ENCODE data around the gene B4GALT3. TPM values are rescaled to one million over a fixed set of nuclear protein-coding genes. Genes with fewer than 3 reads are reported as not detected.

Gene B4GALT3
- total RNA-seq (13.4 and 18.7 TPM in 2 replicates), polyA plus RNA-seq (17.8 and 19.2 TPM in 2 replicates), polyA minus RNA-seq (ENCODE audit: low replicate concordance) (28.8 and 39.9 TPM in 2 replicates)
- polyA plus RNA-seq (2012): 18.9 and 19.1 TPM in 2 replicates

- H3K27me3 ChIP-seq (ENCODE audit: control insufficient read depth, insufficient read depth, low read length): no peaks in the 10 kb centered on the region
- H3K4me3 ChIP-seq (replicated peaks in 1 of 4; ENCODE audit: control extremely low read depth in 1 of 4, insufficient read depth in 1 of 4, low read depth in 3 of 4, low read length in 4 of 4): peak within 1 kb of the TSS; percentile 86 to 91 (median 90)
These were observed at the start of gene B4GALT3 for GRCh38 chr1:161177112-161177935. Gene B4GALT3, minus strand, starts transcription at chr1:161177507. Its CDS starts 1,447 bp downstream, at chr1:161176060.

GRCh38 chr1:161226759-161227158, 49.5 kb upstream of the B4GALT3 start:
- no peak overlapping the region for H2AFZ ChIP-seq (ENCODE audit: low read length)
- no peaks in the 10 kb centered on the region for H3K27me3 ChIP-seq (ENCODE audit: control insufficient read depth, insufficient read depth, low read length)
- H3K36me3 ChIP-seq (ENCODE audit: control insufficient read depth, insufficient read depth, low read length): peaks cover 8% of the 10 kb centered on the region
- no peaks in the 10 kb centered on the region for H4K20me1 ChIP-seq (ENCODE audit: control insufficient read depth, extremely low read depth, insufficient read depth, low read length)
- peak overlapping the region; percentile 74 to 98 (median 88) for H3K4me3 ChIP-seq (replicated peaks in 1 of 4; ENCODE audit: control extremely low read depth in 1 of 4, insufficient read depth in 1 of 4, low read depth in 3 of 4, low read length in 4 of 4)
- H3K4me2 ChIP-seq (ENCODE audit: extremely low read depth, insufficient read depth, low read length): peak overlapping the region; percentile 98
- peak overlapping the region; percentile 62 for H3K27ac ChIP-seq (ENCODE audit: insufficient read depth, low read length)
- H3K9me3 ChIP-seq (ENCODE audit: control insufficient read depth, insufficient read depth, low read depth, low read length): no peaks in the 10 kb centered on the region
- TF ChIP-seq CTCF (conservative IDR thresholded peaks at IDR 0.05 in 1 of 2, IDR thresholded peaks at IDR 0.05 in 1 of 2; ENCODE audit: low read depth in 1 of 2, low read length in 2 of 2) (no peak), EZH2 (IDR thresholded peaks at IDR 0.05; ENCODE audit: low read length, missing control alignments) (no peak)
- H3K79me2 ChIP-seq (ENCODE audit: control insufficient read depth, insufficient read depth, low read length): no peaks in the 10 kb centered on the region
- H3K9ac ChIP-seq (ENCODE audit: insufficient read depth, low read length): peak overlapping the region; percentile 25
- H3K4me1 ChIP-seq (ENCODE audit: control insufficient read depth, extremely low read depth, insufficient read depth, low read length): peaks cover 6% of the 10 kb centered on the region
- no peak for DNase-seq (ENCODE audit: low read depth in 2 of 2)

More at GRCh38 chr1:161177112-161177935, at the start of gene B4GALT3:
- TF ChIP-seq CTCF (conservative IDR thresholded peaks at IDR 0.05 in 1 of 2, IDR thresholded peaks at IDR 0.05 in 1 of 2; ENCODE audit: low read depth in 1 of 2, low read length in 2 of 2): no peak
- no peak for TF ChIP-seq EZH2 (IDR thresholded peaks at IDR 0.05; ENCODE audit: low read length, missing control alignments)
- no peaks in the 10 kb centered on the region for H4K20me1 ChIP-seq (ENCODE audit: control insufficient read depth, extremely low read depth, insufficient read depth, low read length)
- H3K4me2 ChIP-seq (ENCODE audit: extremely low read depth, insufficient read depth, low read length): peak within 1 kb of the TSS; percentile 96
- no peaks in the 10 kb centered on the region for H3K9me3 ChIP-seq (ENCODE audit: control insufficient read depth, insufficient read depth, low read depth, low read length)
- peaks cover 11% of the 10 kb centered on the region for H3K4me1 ChIP-seq (ENCODE audit: control insufficient read depth, extremely low read depth, insufficient read depth, low read length)
- H3K36me3 ChIP-seq (ENCODE audit: control insufficient read depth, insufficient read depth, low read length): peaks cover 4% of the 10 kb centered on the region
- H3K27ac ChIP-seq (ENCODE audit: insufficient read depth, low read length): peak within 1 kb of the TSS; percentile 86
- H3K79me2 ChIP-seq (ENCODE audit: control insufficient read depth, insufficient read depth, low read length): peaks cover 6% of the 10 kb centered on the region
- peak within 1 kb of the TSS; percentile 97 for H2AFZ ChIP-seq (ENCODE audit: low read length)
- DNase-seq (ENCODE audit: low read depth in 2 of 2): peak; percentile 70
- peak within 1 kb of the TSS; percentile 85 for H3K9ac ChIP-seq (ENCODE audit: insufficient read depth, low read length)

GRCh38 chr1:161226320-161226711, 49.0 kb upstream of the B4GALT3 start:
- Histone ChIP-seq H3K27me3 (ENCODE audit: control insufficient read depth, insufficient read depth, low read length) (no peaks in the 10 kb centered on the region), H3K27ac (ENCODE audit: insufficient read depth, low read length) (peak overlapping the region; percentile 62), H3K79me2 (ENCODE audit: control insufficient read depth, insufficient read depth, low read length) (no peaks in the 10 kb centered on the region), H3K4me1 (ENCODE audit: control insufficient read depth, extremely low read depth, insufficient read depth, low read length) (peaks cover 6% of the 10 kb centered on the region), H2AFZ (ENCODE audit: low read length) (peak overlapping the region; percentile 96), H3K9me3 (ENCODE audit: control insufficient read depth, insufficient read depth, low read depth, low read length) (no peaks in the 10 kb centered on the region), H3K9ac (ENCODE audit: insufficient read depth, low read length) (peak overlapping the region; percentile 57), H4K20me1 (ENCODE audit: control insufficient read depth, extremely low read depth, insufficient read depth, low read length) (no peaks in the 10 kb centered on the region), H3K36me3 (ENCODE audit: control insufficient read depth, insufficient read depth, low read length) (peaks cover 8% of the 10 kb centered on the region), H3K4me3 (replicated peaks in 1 of 4; ENCODE audit: control extremely low read depth in 1 of 4, insufficient read depth in 1 of 4, low read depth in 3 of 4, low read length in 4 of 4) (peak overlapping the region; percentile 74 to 98 (median 88)), H3K4me2 (ENCODE audit: extremely low read depth, insufficient read depth, low read length) (peak overlapping the region; percentile 98)
- DNase-seq (ENCODE audit: low read depth in 2 of 2): no peak
- TF ChIP-seq EZH2 (IDR thresholded peaks at IDR 0.05; ENCODE audit: low read length, missing control alignments) (no peak), CTCF (conservative IDR thresholded peaks at IDR 0.05 in 1 of 2, IDR thresholded peaks at IDR 0.05 in 1 of 2; ENCODE audit: low read depth in 1 of 2, low read length in 2 of 2) (no peak)

Measured in fibroblast of lung (primary cell).